ENCODE measurements around the gene KIAA1549.

- TF ChIP-seq CTCF (IDR thresholded peaks at IDR 0.05) (no peak), POLR2A (IDR thresholded peaks at IDR 0.05) (no peak), EP300 (IDR thresholded peaks at IDR 0.05) (no peak), POLR2AphosphoS5 (IDR thresholded peaks at IDR 0.05) (no peak)
Measured at GRCh38 chr7:138943061-138943460, 38.1 kb downstream of the KIAA1549 start.

Measured in stomach (tissue), 4 donors.